NCI-H2029 treated with DMSO at 0.1 percent for 48 hours (cell line): Measurements from ENCODE around the gene CCDC183.
A peak's percentile ranks its signal among the peaks of the same experiment; 100 is the strongest.
"Not testable (repeated sequence)": the region's sequence is repeated elsewhere in the genome, so short reads cannot be mapped to it uniquely, and the experiment has no call there.

Source experiments
- DNase-seq: peaks from one replicate; lab custom pipeline; 2025; lab: John Stamatoyannopoulos, UW

Gene CCDC183

GRCh38 chr9:136839229-136840139 is 43.3 kb downstream of the CCDC183 start:
- DNase-seq = no peak

GRCh38 chr9:136840140-136840876 is 44.2 kb downstream of the CCDC183 start:
- no peak for DNase-seq

- peak; percentile 42 for DNase-seq
Observed at GRCh38 chr9:136840877-136841645, 44.9 kb downstream of the CCDC183 start.

- DNase-seq = peak; percentile 8
Observed at GRCh38 chr9:136841646-136842379, 45.7 kb downstream of the CCDC183 start.

GRCh38 chr9:136842380-136842948 is 46.3 kb downstream of the CCDC183 start, which contains the start of gene AJM1:
TSS of gene AJM1 (plus strand) at chr9:136842478. CDS start at chr9:136844415, 1,937 bp downstream.
- peak; percentile 6 for DNase-seq

- DNase-seq = not testable (repeated sequence)
Observed at GRCh38 chr9:136843159-136843800, 47.1 kb downstream of the CCDC183 start.

GRCh38 chr9:136843801-136844740 is 47.9 kb downstream of the CCDC183 start:
- DNase-seq = not testable (repeated sequence)

- DNase-seq = no peak
Observed at GRCh38 chr9:136844761-136845464, 48.8 kb downstream of the CCDC183 start.

GRCh38 chr9:136845465-136846260 is 49.5 kb downstream of the CCDC183 start:
- no peak for DNase-seq

- no peak for DNase-seq
Observed at GRCh38 chr9:136846376-136847087, 50.4 kb downstream of the CCDC183 start.

- DNase-seq = no peak
Observed at GRCh38 chr9:136847088-136847825, 51.1 kb downstream of the CCDC183 start.

- DNase-seq = peak; percentile 42
Observed at GRCh38 chr9:136847826-136848392, 51.8 kb downstream of the CCDC183 start.

- DNase-seq = no peak
Observed at GRCh38 chr9:136848393-136849037, 52.4 kb downstream of the CCDC183 start.

- DNase-seq = peak; percentile 94
Observed at GRCh38 chr9:136849038-136849959, 53.2 kb downstream of the CCDC183 start, which contains the start of gene PHPT1. TSS of gene PHPT1 (plus strand) at chr9:136849409. CDS start at chr9:136849431, 22 bp downstream.
